ENCODE data around the gene GNAT1.
A peak's percentile ranks its signal among the peaks of the same experiment; 100 is the strongest.

GNAT1 gene

DNA sequence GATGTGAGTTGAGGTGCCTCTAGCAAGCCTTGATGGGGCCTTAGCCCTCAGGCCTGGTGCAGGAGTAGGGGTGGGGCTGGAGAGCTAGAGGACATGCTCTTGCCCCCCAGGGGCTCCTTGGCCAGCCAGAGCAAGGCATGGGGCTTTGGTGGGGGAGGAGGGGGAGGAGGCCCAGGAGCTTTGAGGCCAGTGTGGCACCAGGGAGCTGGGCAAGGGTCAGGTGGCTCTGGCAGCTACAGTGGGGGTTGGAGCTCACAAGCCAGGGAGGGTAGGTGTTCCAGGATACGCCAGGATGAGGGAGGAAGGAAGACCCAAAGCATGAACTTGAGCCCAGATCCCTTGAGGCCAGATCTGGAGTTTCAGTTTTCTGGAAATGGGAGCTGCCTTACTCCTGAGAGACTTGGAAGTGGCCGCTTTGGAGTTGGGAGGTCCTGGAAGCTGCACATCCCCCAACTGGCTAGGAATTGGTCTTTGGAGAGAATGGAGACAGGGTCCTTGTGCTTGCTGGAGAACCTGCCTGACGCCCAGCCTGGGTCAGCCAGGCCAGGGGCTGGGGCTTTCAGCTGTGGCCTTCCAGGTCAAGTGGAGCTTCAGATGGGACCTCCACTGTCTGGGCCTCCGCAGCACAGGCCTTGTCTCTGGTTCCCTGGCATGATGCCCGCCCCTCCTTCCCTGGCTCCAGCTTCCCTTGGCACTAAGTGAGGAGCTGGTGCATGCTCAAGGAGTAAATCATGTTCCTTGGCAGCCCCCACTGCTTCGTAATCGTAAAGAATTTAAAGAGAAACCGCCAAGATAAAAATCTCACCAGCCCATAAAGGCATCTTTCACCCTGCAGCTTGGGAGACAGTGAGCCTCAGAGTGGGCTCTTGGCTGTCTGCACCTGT lies 27.6 kb upstream of the GNAT1 start:
- no peak for DNase-seq

DNA sequence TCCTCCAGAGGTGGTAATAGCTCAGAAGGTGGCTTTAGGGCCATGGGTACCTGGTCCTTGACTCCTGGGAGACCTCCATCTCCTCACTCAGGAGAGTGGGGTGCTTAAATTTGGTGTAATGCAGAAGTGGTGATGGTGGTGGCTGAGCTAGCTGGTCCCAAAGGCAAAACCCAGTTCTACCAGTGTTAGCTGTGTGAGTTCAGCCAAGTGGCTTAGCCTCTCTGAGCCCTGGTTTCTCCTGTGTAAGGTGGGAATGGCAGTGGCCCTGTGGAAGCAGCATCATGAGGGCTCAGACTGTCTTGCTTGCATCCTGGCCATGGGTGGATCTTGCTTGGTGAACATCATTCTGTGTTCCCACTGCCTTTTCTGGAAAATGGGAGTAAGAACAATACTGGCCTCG lies 26.9 kb upstream of the GNAT1 start:
- DNase-seq: no peak

DNA sequence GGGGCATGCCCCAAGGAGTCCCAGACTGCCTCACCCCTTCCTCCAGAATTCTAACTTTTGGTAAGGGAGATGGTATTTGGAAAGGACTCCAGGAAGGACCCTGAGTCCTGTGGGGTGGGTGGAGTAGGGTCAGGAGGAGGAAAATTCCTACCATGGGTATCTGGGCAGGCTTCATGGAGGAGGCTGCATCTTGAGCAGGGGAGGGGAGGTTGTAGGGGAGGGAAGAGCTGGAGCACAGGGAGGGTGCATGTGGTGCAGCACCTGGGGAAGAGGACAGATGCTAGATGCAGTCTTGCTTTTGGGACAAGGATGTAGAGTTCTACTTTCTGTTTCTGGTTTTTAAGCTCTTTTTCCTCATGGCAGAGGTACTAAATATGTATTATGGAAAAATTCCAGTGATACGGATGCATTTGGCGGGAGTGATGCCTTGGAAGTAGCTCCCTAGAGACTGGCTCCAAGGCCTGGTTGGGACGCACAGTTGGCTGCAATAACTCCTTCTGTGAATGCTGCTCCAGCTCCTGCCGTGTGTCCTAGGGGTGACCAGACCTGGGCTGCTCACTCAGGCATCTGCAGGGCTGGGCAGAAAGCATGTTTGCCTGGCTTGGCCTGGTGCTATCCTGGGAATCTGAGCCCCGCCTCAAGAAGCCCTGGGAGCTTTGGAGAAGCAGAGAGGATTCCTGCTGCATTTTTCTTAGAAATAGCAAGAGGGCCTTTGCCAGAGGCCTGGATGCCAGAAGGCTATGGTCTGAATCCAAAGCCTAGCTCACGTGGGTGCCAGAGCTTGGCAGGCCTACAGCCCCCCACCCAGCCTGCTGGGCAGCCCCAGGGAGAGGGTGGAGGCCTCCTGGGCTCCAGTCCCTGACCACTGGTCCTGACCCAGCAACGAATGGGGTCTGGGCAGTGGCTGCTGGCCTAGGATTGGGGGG lies 26.2 kb upstream of the GNAT1 start:
- DNase-seq: no peak

DNA sequence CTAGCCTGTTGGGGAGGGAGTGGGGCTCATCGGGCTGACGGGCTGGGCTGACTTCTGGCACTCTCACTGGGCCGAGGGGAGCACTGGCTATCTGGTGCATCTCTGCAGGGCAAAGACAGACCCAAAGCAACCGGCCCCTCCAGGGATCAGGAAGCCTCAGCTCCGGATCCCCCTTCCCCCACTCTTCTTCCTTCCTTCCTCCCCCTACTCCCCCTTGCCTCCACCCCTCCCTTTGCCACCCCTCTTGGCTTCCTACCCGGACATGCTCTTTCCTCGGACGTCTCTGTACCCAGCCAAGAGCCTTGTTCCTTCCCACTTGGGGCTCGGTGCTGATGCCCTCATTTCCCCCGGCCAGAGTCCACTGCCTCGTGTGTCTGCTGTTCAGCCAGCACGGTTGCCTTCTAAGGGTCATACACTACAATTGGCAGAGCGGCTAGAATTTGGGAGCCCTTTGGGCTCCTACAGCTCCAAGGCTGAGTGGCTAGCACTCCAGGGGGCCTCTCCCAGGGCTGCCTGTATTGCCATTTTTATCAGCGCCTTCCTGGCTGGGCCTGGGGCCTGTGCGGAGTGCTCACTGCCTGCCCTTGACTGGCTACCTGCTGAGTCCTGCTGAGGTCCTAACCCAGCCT lies 25.4 kb upstream of the GNAT1 start:
- DNase-seq: no peak

DNA sequence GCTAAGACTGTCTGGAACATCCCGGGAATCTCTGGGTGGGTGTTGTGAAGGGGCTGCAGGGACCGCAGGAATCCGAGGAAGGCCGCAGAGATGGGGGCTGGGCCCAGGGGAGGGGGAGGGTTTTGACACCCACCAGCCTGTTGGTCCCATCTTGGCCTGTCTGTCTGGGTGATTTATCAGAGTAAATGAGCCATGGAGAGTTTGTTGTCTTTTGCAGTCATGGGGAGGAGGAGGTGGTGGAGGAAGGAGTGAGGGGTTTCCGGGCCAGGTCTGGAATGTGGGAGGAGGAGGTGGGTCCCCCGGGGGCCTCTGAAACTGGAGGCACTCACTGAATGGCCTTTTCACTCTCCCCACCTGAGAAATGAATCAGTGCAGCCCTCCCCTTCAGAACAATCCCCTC lies 24.8 kb upstream of the GNAT1 start:
- no peak for DNase-seq

DNA sequence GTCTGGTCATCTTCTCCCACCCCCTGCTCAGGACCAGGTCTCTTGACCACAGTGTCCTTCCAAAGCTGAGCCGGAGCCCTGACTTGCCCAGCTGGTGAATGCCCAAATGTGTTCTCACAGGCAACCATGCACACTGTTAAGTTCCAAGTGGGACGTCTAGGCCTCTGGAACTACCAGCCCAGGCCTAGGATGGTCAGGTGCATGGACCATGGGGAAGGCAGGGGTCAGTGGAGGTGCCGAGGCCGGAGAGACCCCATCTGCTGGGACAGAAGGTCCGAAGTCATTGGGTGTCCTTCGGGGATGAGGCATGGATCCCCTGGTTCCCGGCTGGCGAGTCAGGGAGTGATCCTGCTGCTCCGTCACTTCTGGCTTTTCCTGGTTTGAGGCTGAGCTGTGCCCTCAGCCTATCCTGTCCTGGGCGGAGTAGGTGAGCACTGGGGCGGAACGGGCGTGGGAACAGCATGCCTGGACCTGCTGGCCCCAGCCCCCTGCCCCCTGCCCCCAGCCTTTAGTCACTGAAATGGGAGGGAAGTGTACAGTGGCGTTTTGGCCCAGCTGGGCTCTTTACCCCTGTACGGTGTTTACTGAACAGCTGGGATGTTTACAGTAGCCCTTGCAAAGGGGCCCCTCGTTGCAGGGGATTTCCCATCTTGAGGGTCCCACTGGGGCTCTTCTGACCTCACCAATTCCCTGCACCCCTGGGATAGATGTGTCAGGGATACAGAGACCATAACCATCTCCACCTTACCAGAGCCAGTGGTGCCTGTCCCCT lies 24.2 kb upstream of the GNAT1 start:
- no peak for DNase-seq

DNA sequence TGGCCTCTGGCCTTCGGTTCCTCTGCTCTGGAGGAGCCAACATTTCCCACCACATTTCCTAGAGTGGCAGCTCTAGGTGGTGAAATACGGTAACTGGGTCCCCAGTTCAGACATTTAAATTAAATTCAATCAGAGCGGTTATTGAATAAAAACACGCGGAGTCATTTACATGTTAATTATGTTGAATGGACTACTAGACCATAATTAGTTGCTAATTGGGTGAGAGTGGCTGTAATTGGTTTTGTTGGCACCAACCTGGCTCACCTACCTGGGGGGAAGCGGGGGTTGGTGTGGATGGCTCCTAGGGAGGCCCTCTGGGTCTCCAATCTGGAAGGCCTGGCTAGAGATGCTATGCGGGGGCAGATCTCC lies 23.6 kb upstream of the GNAT1 start:
- DNase-seq: no peak

DNA sequence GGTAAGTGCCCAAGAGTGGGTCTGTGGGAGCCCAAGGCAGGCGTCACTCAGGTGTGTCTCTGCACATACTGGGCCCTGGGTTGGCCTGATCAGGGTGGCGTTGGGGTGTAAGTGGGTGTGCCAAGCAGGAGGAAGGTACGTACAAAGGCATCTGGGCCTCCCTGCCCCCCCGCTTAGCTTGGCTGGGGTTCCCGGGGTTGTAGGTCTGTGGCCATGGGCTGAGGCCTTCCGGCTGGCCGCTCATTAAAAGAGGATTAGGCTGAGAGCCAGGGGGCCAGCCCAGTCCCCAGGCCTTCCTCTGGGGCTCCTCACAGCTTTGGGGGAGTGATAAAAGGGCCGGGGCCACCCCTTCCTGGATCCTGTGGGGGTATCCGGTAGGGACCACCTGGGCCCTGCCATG lies 23.0 kb upstream of the GNAT1 start:
- no peak for DNase-seq

DNA sequence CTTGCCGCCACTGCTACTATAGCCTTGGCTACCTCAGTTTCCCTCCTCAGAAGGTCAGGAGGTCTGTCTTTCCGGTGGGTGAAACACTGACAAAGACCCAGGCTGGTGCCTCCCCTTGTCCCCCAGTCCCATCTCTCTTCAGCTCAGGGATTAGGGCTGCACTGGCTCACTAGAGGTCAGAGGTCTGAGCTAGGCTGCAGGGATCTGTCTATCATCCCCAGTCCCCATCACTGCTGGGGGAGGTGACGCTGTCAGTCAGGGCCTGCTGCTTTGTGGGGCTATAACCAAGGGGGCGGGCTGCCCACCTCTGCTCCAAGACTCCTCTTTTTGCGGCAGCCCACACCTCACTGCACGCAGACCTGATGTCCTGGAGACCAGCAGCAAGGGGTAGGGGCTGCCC lies 22.6 kb upstream of the GNAT1 start:
- no peak for DNase-seq

DNA sequence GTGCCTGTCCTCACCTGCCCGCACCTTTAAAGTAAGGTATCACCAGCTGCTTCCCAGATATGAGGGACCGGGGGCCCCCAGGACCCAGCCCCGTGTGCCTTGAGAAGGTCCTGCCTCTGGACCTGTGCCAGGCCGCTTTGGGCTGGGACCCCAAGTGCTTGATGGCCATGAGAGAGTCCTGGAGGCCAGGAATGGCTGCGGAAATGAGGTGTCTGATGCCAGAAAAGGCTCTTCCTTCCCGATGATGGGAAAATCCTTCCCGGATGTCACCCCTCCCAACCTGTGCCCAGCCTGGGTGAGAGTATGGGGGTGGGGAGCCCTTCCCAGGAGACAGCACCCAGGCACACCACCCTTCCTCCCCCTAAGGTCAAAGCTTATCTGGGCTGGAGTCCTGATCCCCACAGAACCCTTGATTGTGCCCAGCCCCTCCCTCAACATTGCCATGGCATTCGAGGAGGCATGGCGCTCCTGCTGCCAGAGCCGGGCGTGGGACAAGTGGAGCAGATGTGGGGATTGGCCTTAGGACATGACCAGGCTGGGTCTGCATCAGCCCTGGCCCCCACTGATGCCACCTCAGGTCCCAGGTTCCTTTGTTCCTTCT lies 22.1 kb upstream of the GNAT1 start:
- DNase-seq: no peak

DNA sequence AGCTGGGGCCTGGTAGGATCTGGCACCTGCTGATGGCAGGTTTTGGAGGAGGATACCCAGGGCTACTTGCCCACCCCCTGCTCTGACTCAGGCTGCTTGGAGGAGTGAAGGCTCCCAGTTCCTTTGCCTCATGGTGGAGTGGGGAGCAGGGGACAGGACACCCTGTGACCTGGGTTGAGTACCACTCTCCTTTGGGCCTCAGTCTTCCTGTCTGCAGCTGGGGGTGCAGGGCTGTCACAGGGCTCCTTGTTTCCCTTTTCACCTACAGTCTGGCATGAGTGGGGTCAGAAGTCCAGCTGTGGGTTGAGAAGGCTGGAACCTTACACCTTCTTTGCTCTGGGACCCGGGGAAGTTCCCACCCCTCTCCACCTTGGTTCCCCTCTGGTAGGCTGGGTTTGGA lies 21.6 kb upstream of the GNAT1 start:
- no peak for DNase-seq

DNA sequence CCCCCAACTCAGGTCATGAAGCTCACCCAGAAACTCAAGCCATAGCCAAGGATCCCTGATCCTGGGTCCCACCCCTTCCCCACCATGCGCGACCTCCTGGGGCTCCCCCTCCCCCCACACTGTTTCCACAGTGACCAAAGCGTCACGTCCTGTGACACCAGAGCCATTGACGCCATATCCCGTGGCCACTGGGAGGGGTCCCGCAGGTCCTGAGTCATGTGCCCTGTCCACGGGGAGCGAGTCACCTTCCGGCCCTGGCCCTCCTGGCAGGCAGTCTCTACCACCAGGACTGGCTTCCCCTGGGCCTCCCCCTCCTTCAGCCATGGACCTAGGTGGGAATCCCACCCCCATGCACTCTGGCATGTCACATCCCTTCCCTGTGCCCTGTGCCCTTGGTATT lies 20.7 kb upstream of the GNAT1 start:
- peak in 1 of 2 donors; percentile 22 for DNase-seq

DNA sequence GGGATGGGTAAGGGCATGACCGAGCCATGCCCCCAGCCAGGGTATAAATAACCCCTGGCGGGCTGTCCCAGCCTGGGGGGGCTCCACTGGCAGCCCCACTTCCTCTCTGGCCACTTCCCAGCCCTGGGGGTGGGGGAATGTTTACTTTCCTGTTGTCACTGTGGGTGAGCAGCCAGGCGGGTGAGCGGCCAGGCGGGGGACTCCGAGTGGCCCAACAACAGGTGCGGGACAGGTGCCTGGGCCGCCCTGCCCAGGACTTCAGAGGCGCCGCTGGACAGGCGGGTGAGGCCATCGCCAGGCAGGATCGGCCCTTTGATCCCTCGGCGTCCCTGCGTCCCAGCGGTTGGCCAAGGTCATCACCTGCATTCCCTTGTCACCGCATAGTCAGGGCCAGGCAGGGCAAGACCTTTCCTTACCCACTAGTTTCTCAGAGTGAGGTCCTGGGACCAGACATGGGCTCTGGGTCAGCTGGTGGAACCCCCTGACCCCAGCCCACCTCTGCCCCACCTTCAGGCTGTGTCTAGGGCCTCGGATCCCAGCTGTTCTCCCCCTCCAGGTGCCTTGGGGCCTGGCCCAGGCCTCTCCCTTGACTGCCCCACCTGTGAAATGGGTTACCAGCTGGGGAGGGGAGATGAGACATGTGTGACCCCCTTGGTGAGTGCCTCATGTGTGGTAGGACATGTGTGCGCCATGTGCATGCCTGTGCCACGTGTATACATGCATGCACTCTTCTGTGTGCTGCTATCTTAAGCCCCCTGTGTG lies 19.7 kb upstream of the GNAT1 start:
- no peak for DNase-seq

DNA sequence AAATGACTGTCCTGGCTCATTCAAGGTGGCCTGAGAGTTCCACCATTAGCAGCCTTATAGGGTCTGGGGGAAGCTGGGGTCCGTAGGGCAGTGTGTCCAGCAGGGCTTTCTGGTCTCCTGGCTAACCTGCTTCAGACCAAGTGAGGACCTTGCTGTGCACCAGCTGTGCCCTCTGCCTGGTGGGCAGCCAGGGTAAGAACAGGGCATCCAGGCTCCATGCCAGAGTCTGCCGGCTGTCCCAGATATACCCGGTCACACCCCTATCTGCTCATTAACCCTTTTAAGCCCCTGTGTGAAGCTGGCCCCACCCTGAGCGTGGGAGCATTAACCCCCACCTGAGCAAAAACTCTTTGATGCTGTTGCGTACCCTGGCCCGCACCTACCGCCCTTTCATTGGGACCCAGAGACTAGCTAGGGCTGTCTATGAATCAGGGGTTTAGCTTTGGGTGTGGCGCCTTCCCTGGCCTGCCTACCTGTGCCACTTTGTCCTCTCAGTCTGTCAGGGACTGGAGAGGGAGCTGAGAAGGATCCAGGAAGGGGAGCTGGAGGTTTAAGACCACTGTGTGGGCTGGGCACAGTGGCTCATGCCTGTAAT lies 18.7 kb upstream of the GNAT1 start:
- no peak for DNase-seq

DNA sequence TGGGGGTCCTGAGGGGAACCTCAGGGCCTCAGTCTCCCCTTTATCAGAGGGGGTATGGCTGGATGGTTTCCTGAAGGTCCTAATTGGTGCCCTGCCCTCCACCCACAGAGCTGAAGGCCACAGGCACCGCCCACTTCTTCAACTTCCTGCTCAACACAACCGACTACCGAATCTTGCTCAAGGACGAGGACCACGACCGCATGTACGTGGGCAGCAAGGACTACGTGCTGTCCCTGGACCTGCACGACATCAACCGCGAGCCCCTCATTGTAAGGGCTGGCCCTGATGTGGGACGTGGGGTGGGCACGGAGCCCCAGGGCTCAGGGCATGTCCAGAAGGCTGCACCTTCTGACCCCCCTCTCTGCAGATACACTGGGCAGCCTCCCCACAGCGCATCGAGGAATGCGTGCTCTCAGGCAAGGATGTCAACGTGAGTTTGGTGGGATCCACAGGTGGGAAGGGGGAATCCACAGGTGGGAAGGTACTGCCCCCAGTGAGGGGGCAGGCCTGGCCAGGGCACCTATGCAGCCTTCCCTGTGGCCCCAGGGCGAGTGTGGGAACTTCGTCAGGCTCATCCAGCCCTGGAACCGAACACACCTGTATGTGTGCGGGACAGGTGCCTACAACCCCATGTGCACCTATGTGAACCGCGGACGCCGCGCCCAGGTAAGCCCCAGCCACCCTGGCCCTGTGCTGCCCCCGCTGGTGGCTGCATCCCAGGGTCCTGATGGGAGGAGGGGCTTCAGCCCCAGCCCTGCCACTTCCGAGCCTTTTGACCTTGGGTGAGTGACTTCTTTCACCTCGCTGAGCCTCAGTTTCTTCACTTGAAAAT lies 17.5 kb upstream of the GNAT1 start:
- DNase-seq: peak; percentile 58 to 71

DNA sequence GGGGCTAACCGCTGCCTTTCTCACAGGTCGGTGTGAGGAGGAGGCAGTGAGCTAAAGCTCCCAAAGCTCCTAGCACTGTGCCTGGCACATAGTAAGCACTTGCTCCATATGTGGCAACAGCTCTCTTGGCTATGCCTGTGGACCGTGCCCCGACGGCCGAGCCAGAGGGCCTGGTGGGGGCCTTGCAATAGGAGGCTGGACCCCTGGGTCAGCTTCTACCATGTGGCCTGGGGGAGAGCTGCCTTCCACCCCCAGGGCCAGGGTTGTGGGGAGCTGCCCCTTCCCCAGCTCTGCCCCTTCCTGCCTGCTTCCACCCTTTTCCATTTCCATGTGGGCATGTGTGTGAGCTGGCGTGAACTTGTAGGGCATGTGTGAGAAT lies 16.9 kb upstream of the GNAT1 start:
- DNase-seq: no peak

DNA sequence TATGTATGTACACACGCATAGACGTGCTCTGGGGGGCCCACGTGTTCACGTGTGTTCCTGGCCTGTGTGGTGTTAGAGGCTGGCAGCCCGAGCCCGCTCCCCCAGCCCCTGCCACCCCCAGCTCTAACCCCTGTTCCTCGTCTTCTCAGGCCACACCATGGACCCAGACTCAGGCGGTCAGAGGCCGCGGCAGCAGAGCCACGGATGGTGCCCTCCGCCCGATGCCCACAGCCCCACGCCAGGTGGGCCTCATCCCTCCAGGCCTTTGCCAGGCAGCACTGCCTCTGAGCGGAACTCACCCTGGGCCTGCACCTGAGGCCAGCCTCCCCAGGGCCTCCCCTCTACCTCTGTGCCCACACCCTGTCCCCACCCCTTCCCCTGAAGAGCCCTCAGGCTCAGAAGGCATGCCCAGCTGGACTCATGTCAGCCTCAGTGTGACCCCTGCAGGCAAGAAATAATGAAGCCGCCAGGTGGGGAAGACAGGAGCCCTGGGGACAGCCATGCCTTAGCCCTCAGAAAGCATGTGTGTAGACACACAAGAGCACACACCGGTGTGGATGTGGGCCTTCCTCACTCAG lies 16.4 kb upstream of the GNAT1 start:
- DNase-seq: no peak

DNA sequence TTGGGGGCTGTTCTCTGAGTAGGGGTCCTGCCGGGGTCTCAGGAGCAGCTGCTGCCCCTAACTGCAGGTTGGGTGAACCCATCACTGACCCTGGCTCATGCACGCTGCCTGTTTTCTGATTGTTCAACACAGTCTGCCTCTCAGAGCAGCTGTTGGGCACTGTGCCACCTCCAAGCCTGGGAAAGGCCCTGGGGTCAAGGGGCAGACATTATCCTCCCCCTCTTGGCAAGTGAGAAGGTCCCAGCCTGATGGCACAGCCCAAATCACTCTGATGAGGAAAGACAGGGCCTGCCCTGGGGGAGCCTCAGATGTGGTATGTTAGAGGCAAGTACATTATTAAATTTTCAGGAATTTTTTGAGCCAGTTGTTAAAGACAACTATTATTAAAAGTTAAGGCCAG lies 14.1 kb upstream of the GNAT1 start:
- no peak for DNase-seq

DNA sequence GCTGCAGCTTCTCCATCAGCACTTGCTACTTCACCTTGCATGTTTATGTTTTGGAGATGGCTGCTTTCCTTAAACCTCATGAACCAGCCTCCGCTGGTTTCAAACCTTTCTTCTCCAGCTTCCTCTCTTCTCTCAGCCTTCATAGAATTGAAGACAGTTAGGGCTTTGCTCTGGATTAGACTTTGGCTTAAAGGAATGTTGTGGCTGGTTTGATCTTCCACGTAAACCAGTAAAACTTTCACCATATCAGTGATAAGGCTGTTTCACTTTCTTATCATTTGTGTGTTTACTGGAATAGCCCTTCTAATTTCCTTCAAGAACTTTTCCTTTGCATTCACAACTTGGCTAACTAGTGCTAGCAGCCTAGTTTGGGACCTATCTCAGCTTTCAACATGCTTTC lies 11.7 kb upstream of the GNAT1 start:
- DNase-seq: no peak

DNA sequence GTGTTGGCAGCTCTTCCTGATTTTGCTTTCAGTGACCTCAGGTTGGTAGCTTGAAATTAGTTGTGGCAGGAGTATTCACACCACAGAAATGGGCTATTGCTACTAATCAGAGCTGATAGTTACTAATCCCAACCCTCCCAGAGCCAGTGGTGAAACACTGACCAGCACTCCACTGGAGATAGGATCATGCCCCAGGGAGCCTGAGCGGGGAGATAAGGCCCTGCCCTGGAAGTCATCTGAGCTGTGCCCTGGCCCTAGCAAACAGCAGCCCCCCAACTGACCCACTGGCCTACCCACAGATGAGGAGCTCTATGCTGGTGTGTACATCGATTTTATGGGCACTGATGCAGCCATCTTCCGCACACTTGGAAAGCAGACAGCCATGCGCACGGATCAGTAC lies 9.4 kb upstream of the GNAT1 start:
- DNase-seq: no peak

Measured in inflammatory macrophage treated with lipopolysaccharide for 1 hour (primary cell).